Activated CD8-positive, alpha-beta memory T cell treated with anti-CD3 and anti-CD28 coated beads for 48 hours (primary cell): Measurements from ENCODE around the gene NUDT3.
"Not testable (repeated sequence)": the region's sequence is repeated elsewhere in the genome, so short reads cannot be mapped to it uniquely, and the experiment has no call there.

ENCODE experiments used
- DNase-seq, 3 experiments: peaks; one replicate each; pipeline ENCODE4 v3.0.0-alpha.2; 2020; ENCODE audit warnings: low read depth in 2 of 3, low spot score in 2 of 3

The NUDT3 gene

GRCh38 chr6:34393191-34393965 is 909 bp upstream of the NUDT3 start:
- no peak for DNase-seq

DNA sequence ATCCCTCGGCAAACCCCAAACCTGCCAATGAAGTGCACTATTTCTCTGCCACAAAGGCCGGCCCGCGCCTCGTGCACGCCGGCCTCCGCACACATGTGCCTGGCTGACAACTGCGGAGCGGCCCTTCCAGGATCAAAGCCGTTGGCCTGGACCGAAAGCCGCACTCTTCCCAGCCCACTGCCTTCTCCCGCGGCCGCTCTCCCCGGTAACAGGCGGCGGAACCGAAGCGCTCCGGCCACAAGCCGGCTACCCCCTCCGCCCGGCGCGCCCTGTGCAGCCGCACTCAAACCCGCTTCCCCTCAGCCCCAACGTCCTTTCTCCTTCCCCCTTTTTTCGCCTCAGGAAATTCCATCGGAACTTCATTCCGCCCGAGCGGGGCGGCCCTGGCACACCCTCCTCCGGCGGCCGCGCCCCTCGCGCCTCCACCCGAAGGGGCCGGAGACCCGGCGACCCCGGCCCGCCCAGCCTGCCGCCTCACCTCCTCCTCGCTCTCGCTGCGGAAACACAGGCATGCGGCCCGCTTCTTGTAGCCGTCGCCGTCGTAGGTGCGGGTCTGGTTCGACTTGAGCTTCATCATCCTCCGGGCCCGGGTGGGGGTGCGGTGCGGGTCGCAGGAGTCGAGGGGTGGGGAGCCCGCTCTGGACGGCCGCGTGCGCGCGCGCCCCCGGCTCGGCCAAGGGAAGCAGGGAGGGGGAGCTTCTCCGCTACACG is 528 bp downstream of the NUDT3 start:
- DNase-seq, result peak; percentile 26 to 48 (median 27)

DNA sequence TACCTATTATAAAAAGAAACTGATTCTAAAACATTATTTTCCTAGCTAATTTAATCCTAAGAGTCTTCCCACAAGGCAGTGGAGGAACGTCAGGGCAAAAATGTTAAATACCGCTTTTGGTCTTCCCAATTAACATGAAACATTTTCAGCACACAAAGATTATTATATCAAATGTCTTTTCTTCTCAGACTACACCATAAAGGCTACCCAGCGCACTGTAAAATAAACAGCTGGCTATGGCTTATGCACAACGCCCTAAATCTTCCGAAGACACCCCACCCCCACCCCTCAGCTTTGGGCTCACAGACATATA is 1.0 kb downstream of the NUDT3 start:
- no peak for DNase-seq

DNA sequence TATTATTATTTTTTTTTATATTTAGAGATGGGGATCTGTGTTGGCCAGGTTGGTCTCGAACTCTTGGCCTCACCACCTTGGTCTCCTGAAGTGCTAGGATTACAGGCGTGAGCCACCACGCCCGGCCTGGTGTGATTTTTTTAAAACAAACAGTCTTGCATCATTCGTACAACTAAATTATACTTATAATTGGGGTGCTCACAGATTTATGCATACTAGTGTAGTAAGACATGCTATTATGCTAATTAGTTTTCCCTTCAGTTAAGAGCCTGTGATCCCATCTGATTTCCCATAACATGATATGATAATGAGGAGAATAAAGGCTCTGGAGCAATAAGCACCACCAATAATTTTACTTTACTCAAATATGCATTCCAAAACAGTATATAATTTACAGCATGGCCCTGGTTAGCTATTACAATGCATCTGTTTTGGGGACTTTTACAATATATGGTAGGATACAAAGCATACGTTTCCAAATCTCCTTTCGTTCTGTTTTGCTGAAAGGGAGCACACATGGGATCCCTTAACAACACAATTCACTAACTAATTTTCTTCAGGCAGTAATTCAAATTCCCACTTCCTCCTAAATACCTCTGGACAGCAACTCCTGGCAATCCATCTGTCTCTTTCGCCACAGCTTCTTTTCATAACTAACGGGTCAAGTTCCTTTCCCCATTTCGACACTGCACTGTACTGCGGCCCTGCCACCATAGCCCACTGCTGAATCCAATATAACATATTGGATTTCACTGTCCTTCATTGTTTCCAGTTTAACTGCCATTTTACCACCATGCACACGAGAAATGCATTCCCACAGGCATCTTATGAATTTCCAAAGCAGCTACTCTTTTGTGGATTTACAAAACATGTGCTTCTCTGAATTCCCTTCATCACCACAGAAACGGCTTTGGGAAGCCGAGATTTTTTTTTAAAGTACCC is 1.7 kb downstream of the NUDT3 start:
- DNase-seq, result no peak

- DNase-seq, result no peak
These were observed 3.4 kb downstream of the NUDT3 start for GRCh38 chr6:34389034-34389433.

DNA sequence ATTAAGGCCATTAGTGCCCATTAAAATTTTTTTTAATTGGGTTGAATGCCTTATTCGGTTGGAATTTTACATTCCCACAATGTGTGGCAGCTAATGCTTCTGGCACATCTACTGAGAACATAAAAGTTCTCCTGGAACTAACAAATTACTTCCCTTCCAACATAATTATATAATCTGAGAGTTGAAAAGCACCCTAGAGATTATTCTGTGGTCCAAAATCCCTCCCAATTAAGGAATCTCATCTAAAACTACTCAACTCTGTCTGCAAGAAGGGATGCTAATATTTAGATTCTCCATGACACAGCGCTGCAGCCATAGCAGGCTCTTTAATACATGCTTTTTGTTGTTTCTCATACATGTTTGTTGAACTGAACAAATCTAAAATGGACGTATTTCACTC is 4.0 kb downstream of the NUDT3 start:
- DNase-seq, result no peak

DNA sequence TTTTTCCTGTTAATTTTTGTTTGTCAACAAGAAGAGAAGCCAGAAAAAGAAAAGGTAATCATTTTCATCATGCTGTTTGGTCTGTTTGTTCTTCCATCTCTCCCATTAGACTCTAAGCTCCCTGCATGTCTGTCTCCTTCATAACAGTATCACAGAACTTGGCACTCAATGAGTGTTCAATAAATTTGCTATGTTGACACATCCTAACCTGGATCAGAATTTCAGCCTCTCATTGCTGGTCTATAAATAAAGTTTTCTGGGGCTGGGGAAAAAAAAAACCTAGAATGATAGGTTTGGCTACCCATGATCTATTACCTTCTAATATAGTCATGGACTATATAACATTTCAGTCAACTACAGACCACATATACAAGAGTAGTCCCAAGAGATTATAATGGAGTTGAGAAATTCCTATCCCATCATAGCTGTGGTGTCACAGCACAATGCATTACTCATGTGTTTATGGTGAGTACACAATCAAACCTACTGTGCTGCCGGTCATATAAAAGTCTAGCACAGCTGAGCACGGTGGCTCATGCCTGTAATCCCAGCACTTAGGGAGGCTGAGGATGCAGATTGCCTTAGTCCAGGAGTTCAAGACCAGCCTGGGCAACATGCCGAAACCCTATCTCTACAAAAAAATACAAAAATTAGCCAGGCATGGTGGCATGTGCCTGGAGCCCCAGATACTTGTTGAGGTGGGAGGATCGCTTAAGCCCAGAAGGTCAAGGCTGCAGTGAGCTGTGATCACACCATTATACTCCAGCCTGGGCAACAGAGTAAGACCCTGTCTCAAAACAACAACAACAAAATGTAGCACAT is 5.9 kb downstream of the NUDT3 start:
- DNase-seq, result no peak

- no peak for DNase-seq
These were observed 6.7 kb downstream of the NUDT3 start for GRCh38 chr6:34385793-34386195.

DNA sequence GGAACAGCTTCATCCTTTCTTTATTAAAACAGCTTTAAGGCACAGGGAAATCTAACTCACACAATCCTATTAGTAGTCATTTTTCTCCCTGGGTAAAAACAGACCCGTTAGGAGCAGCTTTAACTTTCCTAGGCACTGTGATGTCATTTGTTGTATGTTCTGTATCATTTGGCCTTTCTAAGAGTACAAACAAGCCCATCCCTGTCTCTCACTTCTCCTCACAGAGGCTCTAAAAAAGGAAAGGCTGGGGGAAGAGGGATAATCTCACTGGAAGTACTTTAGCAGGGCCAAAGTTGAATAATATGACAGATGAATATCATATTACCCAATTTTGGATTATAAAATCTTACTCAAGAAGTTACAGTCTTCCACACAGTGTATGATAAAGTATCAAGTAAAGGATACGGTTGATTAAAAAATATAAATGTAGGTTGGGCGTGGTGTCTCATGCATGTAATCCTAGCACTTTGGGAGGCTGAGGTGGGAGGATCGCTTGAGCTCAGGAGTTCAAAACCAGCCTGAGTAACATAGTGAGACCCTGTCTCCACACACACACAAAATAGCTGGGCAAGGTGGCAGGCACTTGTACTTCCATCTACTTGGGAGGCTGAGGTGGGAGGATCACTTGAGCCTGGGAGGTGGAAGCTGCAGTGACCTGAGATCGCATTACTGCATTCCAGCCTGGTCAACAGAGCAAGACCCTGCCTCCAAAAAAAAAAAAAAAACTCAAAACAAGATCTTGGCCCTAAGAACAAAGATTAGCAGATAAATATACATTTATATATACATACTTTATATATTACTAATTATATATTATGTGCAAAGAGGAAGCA is 7.9 kb downstream of the NUDT3 start:
- no peak for DNase-seq

DNA sequence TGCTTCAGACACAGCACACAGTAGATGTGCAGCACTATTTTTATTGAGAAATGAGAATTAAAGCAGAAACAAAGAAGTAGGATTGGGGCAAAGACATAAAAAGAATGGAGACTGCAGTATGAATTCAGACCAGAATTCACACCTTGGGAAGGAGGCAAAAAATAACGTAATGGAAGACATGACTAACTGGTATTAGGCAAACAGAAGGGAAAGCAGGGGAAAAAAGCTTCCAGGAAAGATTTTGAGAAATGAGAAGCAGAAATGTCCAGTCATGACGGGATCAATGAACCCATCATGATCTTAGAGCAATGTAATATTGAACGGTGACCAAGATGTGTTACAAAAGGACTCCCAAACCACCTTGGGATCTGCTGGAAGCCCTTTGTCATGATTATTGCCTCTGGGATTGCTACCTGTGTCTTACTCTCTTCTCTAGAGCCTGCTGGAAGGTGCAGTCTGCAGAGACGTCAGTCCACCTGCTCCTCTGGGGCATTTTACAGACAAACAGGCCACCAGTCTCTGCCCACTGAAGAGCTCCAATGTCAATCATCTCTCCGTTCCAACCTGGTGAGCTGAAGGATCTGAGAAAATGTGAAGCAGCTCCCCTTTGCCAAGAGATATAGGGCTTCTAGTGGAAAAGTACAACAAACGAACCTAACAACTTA is 8.7 kb downstream of the NUDT3 start:
- DNase-seq, result no peak

- DNase-seq, result no peak
These were observed 9.3 kb downstream of the NUDT3 start for GRCh38 chr6:34383161-34383631.

- no peak for DNase-seq
These were observed 11.4 kb downstream of the NUDT3 start for GRCh38 chr6:34381081-34381480.

DNA sequence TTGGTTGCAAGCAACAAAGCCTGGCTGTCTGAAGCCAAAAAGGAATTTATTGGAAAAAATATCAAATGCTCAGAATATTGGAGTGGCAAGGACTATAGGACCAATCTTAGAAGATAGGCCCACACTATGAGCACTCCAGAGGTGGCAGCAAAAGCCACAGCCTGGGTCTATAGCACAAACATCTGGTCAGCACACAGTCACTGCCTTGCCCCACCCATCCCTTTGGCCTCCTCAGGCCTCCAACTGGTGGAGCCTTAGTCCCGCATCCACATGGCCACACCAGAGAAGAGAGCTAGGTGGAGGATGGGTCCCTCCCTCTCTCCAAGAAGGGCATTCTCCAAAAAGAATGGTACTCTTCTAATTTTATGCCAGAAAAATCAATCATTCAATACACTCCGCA is 14.0 kb downstream of the NUDT3 start:
- DNase-seq, result no peak

DNA sequence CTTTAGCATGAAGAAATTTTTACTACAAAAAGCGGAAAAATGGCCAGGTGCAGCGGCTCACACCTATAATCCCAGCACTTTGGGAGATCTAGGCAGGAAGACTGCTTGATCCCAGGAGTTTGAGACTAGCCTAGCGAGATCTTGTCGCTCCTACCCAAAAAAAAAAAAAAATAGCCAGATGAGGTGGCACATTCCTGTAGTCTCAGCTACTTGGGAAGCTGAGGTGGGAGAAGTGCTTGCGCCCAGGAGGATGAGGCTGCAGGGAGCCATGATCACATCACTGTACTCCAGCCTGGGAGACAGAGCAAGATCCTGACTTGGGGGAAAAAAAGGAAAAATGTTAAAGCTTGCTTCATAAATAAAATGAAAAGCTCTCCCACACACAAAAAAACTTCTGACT is 14.5 kb downstream of the NUDT3 start:
- DNase-seq, result no peak

DNA sequence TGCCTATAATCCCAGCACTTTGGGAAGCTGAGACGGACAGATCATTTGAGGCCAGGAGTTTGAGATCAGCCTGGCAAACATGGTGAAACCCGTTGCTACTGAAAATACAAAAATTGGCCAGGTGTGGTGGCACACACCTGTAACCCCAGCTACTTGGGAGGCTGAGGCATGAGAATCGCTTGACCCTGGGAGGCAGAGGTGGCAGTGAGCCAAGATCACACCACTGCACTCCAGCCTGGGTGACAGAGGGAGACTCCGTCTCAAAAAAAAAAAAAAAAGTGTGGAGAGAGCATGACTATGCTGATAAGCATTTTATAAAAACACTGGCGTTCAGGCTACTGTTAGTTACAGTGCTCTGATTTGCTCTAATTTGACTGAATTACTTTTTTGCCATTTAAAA is 14.9 kb downstream of the NUDT3 start:
- DNase-seq, result not testable (repeated sequence)

DNA sequence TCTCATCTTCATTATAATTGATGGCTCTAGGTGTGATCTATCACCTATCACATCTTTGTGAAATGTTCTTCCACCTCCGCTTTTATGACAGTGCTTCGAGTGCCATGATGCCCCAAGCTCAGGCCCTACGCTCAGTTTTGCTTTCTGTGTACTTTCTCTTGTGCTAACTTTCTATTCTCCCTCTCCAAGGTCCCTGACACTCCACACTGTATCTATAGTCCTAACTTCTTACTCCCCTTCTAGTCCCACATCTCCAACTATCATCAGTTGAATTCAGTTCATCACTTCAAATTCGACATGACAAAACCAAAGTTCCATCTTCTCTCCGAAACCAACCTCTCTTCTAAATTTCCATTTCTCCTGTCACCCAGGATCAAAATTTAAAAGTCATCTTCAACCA is 16.6 kb downstream of the NUDT3 start:
- DNase-seq, result no peak

- DNase-seq, result no peak
These were observed 18.0 kb downstream of the NUDT3 start for GRCh38 chr6:34374508-34374907.

GRCh38 chr6:34374069-34374468 is 18.4 kb downstream of the NUDT3 start:
- no peak for DNase-seq

DNA sequence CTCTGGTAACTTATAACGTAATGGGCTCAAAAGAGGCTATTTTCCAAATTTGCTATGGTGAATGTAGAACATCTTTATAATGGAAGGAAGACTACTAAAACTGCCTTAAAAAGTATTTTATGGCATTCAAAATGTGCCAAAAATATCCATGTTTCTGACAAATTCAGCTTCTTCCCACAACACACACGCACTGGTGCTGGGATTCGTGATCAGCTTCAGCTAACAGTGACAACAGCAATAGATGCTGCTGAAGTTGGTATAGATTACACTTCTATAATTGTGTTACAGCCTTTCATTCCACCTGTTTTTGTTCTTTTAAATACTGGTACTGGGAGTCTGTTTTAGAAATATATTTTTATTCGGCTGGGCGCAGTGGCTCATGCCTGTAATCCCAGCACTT is 19.0 kb downstream of the NUDT3 start:
- no peak for DNase-seq
